GM19438 (cell line): ENCODE measurements around the gene RAB21.
A peak's percentile ranks its signal among the peaks of the same experiment; 100 is the strongest.

ENCODE experiments used
- ATAC-seq: cut with Tn5 transposase; IDR thresholded peaks from one replicate; pipeline ENCODE4 v1.9.1; 2021; ENCODE audit warnings: low read depth; ENCODE audit not compliant: unreplicated experiment

RAB21 gene, protein sequence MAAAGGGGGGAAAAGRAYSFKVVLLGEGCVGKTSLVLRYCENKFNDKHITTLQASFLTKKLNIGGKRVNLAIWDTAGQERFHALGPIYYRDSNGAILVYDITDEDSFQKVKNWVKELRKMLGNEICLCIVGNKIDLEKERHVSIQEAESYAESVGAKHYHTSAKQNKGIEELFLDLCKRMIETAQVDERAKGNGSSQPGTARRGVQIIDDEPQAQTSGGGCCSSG

DNA sequence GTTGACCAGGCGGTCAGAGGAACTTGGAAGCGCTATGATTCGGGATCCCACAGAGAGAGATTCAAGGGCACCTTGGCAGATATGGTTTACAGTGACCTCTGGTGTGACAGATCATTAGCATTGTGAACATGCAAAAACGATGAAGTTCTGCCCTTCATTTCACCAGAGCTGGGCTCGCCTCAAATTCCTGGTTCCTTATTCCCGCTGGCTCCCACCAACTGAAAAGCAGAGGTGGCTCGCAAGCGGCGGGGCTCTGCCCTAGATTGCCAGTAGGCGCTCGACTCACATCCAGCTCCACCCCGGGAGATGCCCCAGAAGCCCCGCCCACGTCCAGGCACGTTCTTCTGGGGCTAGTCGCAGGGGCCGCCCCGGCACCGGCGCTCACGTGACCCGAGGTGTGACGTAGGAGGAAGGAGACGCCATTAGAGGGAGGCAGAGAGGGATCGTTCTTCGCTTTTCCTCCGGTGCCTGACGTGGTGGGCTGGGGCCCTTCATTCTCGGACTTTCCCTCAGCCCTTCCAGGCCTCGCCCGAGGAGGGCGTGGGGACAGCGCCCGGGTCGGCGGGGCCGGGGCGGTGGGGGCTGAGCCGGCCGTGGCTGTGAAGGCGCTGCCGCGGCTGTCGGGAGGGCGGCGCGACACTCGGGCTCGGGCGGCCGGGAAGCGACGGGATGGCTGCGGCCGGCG is at the start of gene RAB21:
Gene RAB21 (plus strand): TSS at position 403 of the 685 bp plus-strand sequence. CDS start 267 bp downstream, at position 670.
- ATAC-seq: peak; percentile 97

DNA sequence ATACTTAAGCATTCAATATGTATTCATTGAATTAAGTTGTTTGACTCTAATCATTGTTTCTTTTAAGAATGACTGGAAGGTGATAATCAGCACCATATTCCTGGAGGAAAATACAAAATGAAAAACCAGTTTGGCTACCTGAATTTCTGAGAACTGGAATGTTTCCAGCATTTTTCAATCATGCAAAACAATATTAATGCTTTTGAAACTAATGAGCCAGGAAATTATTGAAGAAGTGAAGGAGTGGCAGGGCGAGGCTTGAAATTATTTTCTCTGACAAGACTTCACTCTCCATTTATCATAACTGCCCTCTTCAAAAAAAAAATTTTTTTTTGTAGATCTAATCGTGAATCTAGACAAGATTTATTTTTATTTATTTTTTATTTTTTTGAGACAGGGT is 49.7 kb upstream of the RAB21 start:
- ATAC-seq: no peak

DNA sequence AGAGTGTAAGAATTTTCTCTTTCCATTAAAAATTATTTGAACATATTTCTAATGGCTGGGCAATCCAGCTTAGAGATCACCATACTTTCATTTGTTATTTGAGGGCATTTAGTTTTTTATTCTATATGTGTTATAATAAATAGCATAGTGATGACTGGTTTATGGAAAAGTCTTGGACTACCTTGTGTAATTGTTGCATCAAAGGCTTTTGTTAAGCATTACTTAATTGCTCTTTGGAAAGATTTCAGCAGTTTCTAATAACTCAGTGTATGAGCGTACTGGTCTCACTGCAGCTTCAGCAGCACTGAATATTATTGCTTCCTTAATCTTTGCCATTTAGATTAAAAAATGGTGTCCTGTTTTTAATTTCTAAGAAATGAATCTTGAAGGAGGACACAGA is 46.0 kb upstream of the RAB21 start:
- ATAC-seq: no peak

DNA sequence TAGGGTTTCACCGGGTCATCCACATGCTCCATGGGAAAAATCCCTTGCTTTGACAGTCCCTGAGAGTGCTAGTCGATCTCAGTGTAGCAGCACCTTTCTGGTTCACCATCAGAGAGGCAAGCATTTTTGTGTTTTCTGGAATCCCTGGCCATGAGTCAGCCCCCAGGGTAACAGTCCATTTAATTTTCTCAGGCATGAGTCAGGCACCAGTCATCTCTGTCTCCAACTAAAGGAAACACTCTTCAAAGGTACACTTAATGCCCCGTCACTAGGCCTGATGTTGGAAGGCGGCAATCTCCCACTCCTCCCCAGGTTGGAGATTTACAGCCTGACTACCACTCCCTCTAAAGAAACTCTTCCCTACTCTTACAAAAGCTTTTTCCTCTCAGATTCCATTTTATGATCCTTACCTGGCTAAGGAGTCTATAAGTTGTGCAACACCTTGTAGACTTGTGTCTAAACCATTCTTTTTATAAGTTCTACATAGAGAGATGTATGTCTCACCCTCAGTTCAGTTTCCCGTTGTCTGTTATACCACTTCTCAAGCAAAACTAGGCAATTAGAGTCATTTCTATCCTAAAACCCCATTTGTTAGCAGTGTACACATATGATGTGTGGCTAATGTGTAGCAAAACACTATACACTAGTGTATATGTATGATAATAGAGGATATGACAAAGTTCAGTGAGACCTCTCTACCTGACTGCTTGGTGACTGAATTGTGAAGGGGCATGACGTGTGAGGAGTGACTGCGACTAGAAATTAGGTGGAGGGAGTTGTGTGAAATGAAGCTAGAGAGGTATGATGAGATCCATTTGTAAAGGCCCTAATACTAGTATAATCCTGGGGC is 44.2 kb upstream of the RAB21 start:
- ATAC-seq: no peak

DNA sequence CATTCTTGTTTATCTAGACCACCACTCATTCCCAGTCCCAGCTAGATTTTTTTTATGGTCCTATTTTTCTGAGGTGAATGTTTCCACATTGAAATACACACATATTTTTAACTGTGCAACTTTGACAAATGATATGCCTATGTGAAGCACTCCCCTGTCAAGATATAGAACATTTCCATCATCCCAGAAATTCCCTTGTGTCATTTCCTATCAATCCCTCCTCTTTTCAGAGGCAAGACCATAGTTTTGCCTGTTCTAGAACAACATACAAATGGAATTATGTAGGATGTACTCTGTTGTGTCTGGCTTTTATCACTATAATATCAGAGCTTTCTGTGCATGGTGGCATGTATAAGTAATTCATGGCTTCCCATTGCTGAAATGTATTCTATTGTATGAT is 36.1 kb upstream of the RAB21 start:
- ATAC-seq: no peak

DNA sequence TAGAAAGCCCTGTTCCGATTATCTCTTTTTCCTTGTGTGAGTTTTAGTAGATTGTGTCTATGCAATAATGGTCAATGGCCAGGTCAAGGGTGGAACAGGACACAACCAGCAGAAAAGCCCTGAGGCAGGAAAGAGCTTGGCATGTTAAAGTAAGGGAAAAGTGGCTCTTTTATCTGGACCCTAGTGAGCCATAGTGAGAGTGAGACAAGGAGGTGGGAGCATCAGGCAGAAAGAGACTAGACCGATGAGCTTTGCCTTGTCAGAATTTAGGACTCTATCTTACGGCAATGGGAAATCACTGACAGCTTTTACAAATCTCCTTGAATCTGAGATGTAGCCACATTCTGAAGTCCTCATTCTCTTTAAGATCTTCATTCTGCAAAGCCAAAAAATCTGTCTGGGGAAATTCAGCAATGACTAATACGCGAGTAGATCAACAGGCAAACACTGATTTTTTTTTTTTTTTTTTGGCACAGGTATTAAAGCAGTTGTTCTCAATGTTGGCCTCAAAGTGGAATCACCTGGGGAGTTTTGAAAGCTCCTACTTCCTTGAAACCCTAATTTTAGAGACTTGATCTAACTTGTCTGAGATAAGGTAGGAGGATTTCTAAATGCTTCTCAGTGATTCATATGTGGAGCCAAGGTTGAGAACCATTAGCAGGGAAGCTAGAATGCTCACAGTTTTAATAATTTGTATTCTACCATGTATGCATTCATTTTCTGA is 34.9 kb upstream of the RAB21 start:
- no peak for ATAC-seq

DNA sequence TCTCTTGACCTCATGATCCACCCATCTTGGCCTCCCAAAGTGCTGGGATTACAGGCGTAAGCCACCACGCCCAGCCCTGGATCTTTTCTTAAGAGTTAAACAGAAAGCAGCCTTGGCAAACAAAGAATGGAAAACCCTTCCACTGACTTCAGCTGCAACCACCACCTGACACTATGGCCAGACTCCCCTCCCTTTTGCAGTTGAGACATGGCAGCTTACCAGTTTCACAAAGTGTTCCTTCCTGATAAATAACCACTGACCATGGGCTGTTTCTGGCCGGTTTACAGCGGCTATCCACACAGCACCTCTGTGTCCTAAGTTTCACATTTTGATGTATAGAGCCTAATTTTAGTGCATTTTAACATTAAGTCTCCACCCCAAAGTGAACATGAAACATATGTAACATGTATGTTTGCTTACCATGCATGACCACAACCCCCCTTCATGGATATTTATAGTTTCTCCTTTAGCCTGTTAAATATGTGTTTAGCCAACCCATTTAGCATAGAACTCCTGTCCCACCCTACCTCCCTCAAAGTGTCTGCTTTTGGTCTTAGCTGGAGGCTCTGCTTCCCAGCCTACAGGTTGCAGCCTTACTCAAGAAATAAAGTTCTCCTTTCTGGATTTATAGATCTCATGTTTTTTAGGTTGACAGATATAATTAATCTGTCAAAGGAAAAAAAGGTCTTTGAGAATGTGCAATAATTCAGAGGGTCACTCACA is 32.7 kb upstream of the RAB21 start:
- no peak for ATAC-seq

DNA sequence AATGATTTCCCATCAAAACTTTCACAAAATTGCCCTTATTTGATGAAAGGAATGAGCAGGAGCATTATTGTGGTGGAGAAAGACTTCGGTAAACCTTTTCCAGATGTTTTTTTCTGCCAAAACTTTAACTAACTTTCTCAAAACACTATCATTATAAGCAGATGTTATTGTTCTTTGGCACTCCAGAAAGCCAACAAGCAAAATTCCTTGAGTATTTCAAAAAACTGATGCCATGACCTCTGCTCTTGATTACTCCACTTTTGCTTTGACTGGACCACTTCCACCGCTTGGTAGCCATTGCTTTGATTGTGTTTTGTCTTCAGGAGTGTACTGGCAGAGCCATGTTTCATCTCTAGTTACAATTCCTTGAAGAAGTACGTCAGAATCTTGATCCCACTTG is 29.7 kb upstream of the RAB21 start:
- ATAC-seq: no peak

DNA sequence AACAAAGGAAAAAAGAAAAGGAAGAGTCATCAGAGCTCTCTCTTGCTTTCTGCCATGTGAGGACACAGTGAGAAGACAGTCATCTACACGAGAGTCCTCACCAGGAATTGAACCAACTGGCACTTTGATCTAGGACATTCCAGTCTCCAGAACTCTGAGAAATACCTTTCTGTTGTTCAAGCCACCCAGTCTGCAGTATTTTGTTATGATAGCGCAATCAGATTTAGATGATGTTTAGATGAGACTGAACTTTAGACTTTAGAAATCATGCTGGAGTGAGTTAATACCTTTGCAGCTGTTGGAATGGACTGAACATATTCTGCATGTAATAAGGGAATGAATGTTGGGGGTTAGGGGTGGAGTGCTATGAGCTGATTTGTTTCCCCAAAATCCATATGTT is 28.1 kb upstream of the RAB21 start:
- ATAC-seq: no peak

DNA sequence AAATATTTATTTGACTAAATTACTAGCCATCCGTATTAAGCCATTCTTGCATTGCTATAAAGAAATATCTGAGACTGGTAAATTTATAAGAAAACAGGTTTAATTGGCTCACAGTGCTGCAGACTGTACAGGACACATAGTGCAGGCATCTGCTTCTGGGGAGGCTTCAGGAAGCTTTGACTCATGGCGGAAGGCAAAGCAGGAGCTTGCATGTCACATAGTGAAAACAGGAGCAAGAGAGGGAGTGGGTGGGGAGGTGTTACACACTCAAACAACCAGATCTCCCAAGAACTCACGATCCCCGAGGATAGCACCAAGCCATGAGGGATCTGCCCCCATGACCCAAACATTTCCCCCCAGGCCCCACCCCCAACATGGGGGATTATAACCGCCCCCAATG is 26.7 kb upstream of the RAB21 start:
- no peak for ATAC-seq

DNA sequence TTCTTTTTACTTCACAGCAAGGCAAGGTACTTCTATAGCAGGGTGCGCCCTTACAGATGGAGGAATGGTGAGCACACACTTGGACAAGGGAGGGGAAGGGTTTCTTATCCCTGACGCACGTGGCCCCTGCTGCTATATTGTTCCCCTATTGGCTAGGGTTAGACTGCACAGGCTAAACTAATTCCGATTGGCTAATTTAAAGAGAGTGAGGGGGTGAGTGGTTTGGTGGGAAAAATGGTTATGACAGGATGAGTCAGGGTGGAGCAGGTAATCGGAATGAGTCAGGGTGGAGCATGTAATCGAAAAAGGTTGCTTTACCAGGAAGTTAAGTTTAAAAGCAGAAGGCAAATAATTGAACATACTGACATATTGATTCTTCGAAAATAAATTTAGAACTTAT is 23.7 kb upstream of the RAB21 start:
- no peak for ATAC-seq

DNA sequence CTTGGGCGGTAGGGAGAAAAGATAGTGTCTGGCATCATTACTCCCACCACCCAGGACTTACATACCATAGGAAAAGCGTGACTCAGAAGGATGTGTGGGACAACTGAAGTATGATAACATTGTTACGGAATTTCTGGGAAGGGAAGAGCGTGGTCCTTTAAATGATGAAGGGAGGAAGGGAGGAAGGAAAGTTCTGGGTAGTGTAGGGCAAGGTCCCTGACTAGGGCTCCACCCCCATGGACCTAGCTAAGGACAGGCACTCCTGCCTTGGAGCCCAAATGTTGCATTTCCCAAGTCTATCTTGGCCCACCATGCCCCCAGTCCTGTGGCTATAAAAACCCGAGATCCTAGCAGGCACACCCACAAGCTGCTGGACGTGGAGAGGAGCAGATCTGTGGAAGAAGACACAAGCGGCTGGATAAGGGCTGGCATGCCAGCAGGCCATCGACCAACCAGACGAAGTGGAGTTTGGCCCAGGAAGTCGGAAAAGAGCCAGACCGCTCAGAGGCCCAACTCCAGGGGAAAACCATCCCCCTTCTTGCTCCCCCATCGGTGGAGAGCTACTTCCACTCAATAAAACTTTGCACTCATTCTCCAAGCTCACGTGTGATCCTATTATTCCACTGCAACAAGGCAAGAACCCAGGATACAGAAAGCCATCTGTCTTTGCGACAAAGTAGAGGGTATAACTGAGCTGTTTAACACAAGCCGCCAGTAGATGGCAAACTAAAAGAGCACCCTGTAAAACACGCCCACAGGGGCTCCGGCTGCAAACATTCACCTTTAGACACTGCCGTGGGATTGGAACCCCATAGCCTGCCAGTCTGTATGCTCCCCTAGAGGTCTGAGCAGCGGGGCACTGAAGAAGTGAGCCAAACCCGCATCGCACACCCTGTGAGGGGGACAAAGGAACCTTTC is 23.0 kb upstream of the RAB21 start:
- ATAC-seq: no peak

DNA sequence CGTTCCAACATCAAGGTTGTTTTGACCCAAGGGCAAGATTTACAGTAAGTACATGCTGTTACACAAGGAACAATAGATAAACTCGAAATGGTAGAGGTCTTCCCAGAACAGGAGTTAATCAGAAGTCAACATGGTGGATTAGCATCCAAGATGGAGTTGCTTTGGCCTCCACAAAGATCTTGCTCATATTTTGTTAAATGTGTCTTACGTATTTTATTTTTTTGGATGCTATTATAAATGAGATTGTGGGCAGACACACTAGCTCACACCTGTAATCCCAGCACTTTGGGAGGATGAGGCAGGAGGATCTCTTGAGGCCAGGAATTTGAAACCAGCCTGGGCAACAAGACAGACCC is 22.3 kb upstream of the RAB21 start:
- no peak for ATAC-seq

DNA sequence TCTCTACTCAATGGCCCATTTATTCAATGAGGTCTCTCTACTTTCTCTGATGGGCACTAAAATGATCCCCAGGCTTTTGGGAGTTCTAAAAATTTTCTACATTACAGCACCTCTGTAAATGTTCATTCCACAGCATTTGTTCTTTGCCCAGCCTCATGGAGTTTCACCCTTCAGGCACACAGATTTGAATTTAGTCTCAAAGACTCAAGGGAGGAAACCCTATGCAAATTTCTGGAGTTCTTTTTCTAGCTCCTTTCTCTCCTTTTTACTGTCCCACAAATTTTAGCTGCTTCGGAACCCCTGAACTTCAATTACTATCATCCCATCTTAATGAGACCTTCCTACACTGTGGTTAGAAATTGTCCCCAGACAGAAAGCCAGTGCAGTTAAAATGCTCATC is 17.5 kb upstream of the RAB21 start:
- ATAC-seq: no peak

DNA sequence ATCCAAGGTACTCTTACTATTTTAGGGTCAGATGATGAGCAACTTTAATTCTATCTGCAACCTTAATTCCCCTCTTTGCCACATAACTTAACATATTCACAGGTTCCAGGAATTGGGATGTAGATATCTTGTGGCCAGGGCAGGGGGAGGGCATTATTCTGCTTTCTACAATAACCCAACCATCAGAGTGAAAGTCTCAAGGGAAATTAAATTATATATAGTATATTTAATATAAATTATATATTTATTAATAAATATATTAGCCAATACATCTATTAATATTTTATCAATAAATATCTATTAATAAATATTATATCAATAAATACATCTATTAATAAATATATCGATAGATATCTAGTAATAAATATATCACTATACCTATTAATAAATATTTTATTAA is 11.7 kb upstream of the RAB21 start:
- ATAC-seq: no peak

DNA sequence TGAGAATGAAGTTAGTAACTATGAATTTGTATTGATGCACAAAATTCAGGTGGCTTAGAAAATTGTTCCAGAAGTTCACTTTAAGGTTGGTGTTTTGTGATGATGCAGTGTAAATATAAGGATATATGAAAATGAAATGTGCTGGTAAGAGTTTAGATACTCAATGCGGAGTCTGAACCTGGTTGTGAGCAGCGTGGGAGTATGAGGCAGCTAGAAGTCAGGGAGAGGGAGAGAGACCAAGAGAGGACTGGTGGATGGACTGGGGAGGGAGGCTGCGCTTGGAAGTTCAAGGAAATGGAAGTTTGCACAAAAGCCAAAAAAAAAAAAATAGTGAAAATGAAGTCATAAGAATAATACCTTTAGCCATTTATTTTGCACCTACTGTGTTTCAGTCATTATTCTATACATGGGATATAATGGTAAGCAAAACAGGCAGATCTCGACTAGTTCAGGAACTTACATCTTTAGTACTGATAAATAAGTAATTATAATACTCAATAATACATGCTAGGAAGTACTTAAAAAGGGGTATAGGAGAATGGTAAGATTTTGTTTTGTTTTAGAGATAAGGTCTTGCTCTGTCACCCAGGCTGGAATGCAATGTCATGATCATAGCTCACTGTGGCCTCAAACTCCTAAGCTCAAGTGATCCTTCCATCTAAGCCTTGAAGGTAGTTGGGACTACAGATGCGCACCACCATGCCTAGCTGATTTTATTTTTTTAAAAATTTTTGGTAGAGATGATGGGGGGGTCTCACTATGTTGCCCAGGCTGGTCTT is 10.0 kb upstream of the RAB21 start:
- no peak for ATAC-seq

DNA sequence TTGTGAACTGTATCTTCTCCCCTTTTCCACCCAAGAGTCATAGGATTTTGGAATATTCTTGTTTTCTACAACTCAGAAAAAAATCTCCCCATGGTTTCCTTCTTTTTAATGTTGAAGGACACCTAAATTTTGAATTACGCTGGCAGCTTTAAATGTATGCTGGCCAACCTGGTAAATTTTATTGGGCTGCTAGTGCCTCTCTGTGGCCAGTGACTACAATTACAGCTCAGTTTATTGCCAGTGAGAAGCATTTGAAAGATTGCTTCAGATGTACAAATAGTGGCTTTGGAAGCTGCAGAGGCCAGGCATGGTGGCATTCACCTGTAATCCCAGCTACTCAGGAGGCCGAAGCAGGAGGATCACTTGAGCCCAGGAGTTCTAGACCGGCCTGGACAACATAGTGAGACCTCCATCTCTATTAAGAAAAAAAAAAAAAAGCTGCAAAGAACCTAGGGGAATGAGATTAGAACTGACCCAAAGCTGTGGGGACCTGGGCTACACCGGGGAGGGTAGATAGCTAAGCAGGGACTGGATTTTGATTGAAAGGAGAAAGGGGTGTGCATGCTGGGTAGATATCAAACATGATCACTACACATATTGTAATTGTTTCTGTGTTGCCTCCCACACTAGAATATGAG is 7.6 kb upstream of the RAB21 start:
- ATAC-seq: peak; percentile 83
